HG02870 (cell line): ENCODE results near the gene ZNRF3.
"Not testable (repeated sequence)": the region's sequence is repeated elsewhere in the genome, so short reads cannot be mapped to it uniquely, and the experiment has no call there.

ENCODE experiments used
- ATAC-seq: cut with Tn5 transposase; IDR thresholded peaks from one replicate; pipeline ENCODE4 v1.9.1; 2021; ENCODE audit warnings: mild to moderate bottlenecking, moderate library complexity; ENCODE audit not compliant: unreplicated experiment

ZNRF3 gene

GRCh38 chr22:29029202-29030000 lies 146.0 kb downstream of the ZNRF3 start:
- no peak for ATAC-seq

GRCh38 chr22:29030016-29030617 lies 146.7 kb downstream of the ZNRF3 start:
- no peak for ATAC-seq

GRCh38 chr22:29030618-29031226 lies 147.3 kb downstream of the ZNRF3 start:
- ATAC-seq, result no peak

GRCh38 chr22:29031227-29032011 lies 148.0 kb downstream of the ZNRF3 start:
- no peak for ATAC-seq

GRCh38 chr22:29032014-29032475 lies 148.7 kb downstream of the ZNRF3 start:
- ATAC-seq, result no peak

- no peak for ATAC-seq
Observed at GRCh38 chr22:29032584-29032983, 149.2 kb downstream of the ZNRF3 start.

- no peak for ATAC-seq
Observed at GRCh38 chr22:29037340-29037932, 154.1 kb downstream of the ZNRF3 start.

GRCh38 chr22:29039148-29039547 lies 155.8 kb downstream of the ZNRF3 start:
- no peak for ATAC-seq

- not testable (repeated sequence) for ATAC-seq
Observed at GRCh38 chr22:29039684-29040083, 156.3 kb downstream of the ZNRF3 start.

GRCh38 chr22:29040385-29041275 lies 157.3 kb downstream of the ZNRF3 start:
- ATAC-seq, result no peak

GRCh38 chr22:29041408-29041807 lies 158.0 kb downstream of the ZNRF3 start:
- ATAC-seq, result no peak

- ATAC-seq, result no peak
Observed at GRCh38 chr22:29043906-29044575, 160.7 kb downstream of the ZNRF3 start.

- no peak for ATAC-seq
Observed at GRCh38 chr22:29044657-29045176, 161.3 kb downstream of the ZNRF3 start.

- no peak for ATAC-seq
Observed at GRCh38 chr22:29048822-29049654, 165.7 kb downstream of the ZNRF3 start.

GRCh38 chr22:29049655-29050263 lies 166.4 kb downstream of the ZNRF3 start:
- ATAC-seq, result no peak

- no peak for ATAC-seq
Observed at GRCh38 chr22:29050457-29050856, 167.1 kb downstream of the ZNRF3 start.

- ATAC-seq, result no peak
Observed at GRCh38 chr22:29053048-29053702, 169.8 kb downstream of the ZNRF3 start.
